Common myeloid progenitor, CD34-positive (primary cell): Measurements from ENCODE around the gene RBP3.

Experiments used
- CTCF ChIA-PET: fragments of 350-600 bp; sonication (Branson Sonifier 250); formaldehyde crosslinking; loops from one replicate; lab custom pipeline; 2021; ENCODE audit warnings: antibody characterized with exemption; lab: Charles Lee
- POLR2A ChIA-PET: fragments of 350-600 bp; sonication (Branson Sonifier 250); formaldehyde crosslinking; loops from one replicate; lab custom pipeline; 2021; ENCODE audit warnings: antibody characterized with exemption; lab: Charles Lee
- DNase-seq, 3 donors: peaks; one replicate each; pipeline versions ENCODE4 v3.0.0 to v3.0.0-alpha.2; 2013
- H3K27ac ChIP-seq, 2 experiments: 1 replicate in 1 of 2; 2 replicates in 1 of 2; pipeline ENCODE4 v1.7.0; 2013; ENCODE audit warnings: inconsistent platforms in 2 of 2, low read length in 2 of 2, mild to moderate bottlenecking in 2 of 2, low read depth in 1 of 2, moderate library complexity in 1 of 2; ENCODE audit not compliant: severe bottlenecking in 2 of 2, insufficient read depth in 1 of 2, poor library complexity in 1 of 2
- H3K27me3 ChIP-seq, 5 experiments: replicated peaks in 2 of 5; 1 replicate in 3 of 5; 2 replicates in 2 of 5; pipeline versions ENCODE4 v1.6.1 to v1.7.0; 2013; ENCODE audit warnings: low read length in 4 of 5, mild to moderate bottlenecking in 2 of 5, moderate library complexity in 2 of 5, inconsistent platforms in 1 of 5; ENCODE audit not compliant: insufficient read depth in 5 of 5, control insufficient read depth in 4 of 5
- H3K36me3 ChIP-seq, 4 experiments: 1 replicate in 2 of 4; 2 replicates in 2 of 4; pipeline versions ENCODE4 v1.6.1 to v1.7.0; 2013; ENCODE audit warnings: low read length in 3 of 4, control low read depth in 1 of 4, mild to moderate bottlenecking in 1 of 4; ENCODE audit not compliant: control insufficient read depth in 4 of 4, insufficient read depth in 4 of 4
- H3K4me1 ChIP-seq, 4 experiments: 1 replicate in 3 of 4; 2 replicates in 1 of 4; pipeline versions ENCODE4 v1.6.1 to v1.7.1; 2013; ENCODE audit warnings: low read length in 3 of 4, mild to moderate bottlenecking in 3 of 4, control low read depth in 1 of 4, inconsistent platforms in 1 of 4, moderate library complexity in 1 of 4; ENCODE audit not compliant: control insufficient read depth in 4 of 4, insufficient read depth in 4 of 4; ENCODE audit errors: control extremely low read depth in 1 of 4
- H3K4me3 ChIP-seq, 7 experiments: 1 replicate in 4 of 7; 2 replicates in 3 of 7; pipeline versions ENCODE4 v1.5.1 to v1.7.0; 2013; ENCODE audit warnings: mild to moderate bottlenecking in 7 of 7, low read length in 6 of 7, moderate library complexity in 6 of 7, inconsistent platforms in 2 of 7, low read depth in 2 of 7, control low read depth in 1 of 7; ENCODE audit not compliant: insufficient read depth in 4 of 7, control insufficient read depth in 1 of 7; ENCODE audit errors: extremely low read depth in 1 of 7
- H3K9me3 ChIP-seq, 5 experiments: 1 replicate in 4 of 5; 2 replicates in 1 of 5; pipeline versions ENCODE4 v1.6.1 to v1.7.1; 2013; ENCODE audit warnings: low read length in 4 of 5, mild to moderate bottlenecking in 2 of 5, inconsistent platforms in 1 of 5, low read depth in 1 of 5, moderate library complexity in 1 of 5; ENCODE audit not compliant: control insufficient read depth in 4 of 5, insufficient read depth in 2 of 5; ENCODE audit errors: control extremely low read depth in 1 of 5
- WGBS: methylation state at CpG from one replicate; pipeline ENCODE4 v1.1.5; 2013; ENCODE audit not compliant: insufficient coverage; 5-methylcytosine and 5-hydroxymethylcytosine counted together

The RBP3 gene

GRCh38 chr10:47403446-47404318 is 55.5 kb downstream of the RBP3 start:
- DNase-seq, result no peak
- Histone ChIP-seq H3K4me3 (no peak overlapping the region), H3K9me3 (peaks cover 0 to under 1% (median 0%) of the 10 kb centered on the region in 5 experiments), H3K36me3 (no peaks in the 10 kb centered on the region), H3K27ac (no peak overlapping the region), H3K27me3 (peaks cover 0 to 2% (median 0%) of the 10 kb centered on the region in 5 experiments), H3K4me1 (no peaks in the 10 kb centered on the region)
- 96% methylated on average over 3 of the region's 6 CpGs for WGBS
- CTCF ChIA-PET, result no interaction called here
- POLR2A ChIA-PET, result no interaction called here

GRCh38 chr10:47404446-47404845 is 56.3 kb downstream of the RBP3 start:
- Histone ChIP-seq H3K27me3 (peaks cover 0 to 2% (median 0%) of the 10 kb centered on the region in 5 experiments), H3K9me3 (no peaks in the 10 kb centered on the region), H3K27ac (no peak overlapping the region), H3K4me1 (no peaks in the 10 kb centered on the region), H3K36me3 (no peaks in the 10 kb centered on the region), H3K4me3 (no peak overlapping the region)
- DNase-seq, result no peak
- POLR2A ChIA-PET, result no interaction called here
- 91% methylated on average over 4 of the region's 6 CpGs for WGBS
- CTCF ChIA-PET, result interaction anchor here (1.5 kb wide), 1 partner anchor 40 kb away, joined by 4 read pairs; no protein-coding TSS in a partner anchor

DNA sequence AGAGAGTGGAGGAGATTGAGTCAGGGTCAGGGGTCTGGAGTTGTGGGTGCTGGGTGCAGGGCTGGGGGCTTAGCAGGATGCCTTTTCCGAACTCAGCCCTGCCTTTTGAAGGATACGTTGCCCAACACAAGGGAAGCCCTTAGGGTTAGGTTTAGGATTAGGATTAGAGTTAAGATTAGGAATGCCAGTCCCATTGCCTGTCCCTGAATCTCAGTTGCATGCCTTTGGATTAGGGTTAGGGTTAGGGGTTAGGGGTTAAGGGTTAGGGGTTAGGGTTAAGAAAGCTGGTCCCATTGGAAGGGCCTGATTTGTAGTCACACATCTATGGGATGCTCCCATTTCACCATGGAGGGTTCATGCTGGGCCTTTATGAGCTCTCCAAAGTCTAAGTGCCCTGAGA is 56.8 kb downstream of the RBP3 start:
- Histone ChIP-seq H3K4me1 (no peaks in the 10 kb centered on the region), H3K27me3 (peaks cover 0 to 2% (median 0%) of the 10 kb centered on the region in 5 experiments), H3K9me3 (no peaks in the 10 kb centered on the region), H3K27ac (no peak overlapping the region), H3K36me3 (no peaks in the 10 kb centered on the region), H3K4me3 (no peak overlapping the region)
- no peak for DNase-seq
- CTCF ChIA-PET, result interaction anchor here (0.8 to 1.5 kb wide), 3 partner anchors 37 to 46 kb away, joined by 3 to 4 read pairs (median 3); no protein-coding TSS in a partner anchor
- POLR2A ChIA-PET, result no interaction called here
- no CpG with 5 or more reads among the region's 2 CpGs for WGBS

DNA sequence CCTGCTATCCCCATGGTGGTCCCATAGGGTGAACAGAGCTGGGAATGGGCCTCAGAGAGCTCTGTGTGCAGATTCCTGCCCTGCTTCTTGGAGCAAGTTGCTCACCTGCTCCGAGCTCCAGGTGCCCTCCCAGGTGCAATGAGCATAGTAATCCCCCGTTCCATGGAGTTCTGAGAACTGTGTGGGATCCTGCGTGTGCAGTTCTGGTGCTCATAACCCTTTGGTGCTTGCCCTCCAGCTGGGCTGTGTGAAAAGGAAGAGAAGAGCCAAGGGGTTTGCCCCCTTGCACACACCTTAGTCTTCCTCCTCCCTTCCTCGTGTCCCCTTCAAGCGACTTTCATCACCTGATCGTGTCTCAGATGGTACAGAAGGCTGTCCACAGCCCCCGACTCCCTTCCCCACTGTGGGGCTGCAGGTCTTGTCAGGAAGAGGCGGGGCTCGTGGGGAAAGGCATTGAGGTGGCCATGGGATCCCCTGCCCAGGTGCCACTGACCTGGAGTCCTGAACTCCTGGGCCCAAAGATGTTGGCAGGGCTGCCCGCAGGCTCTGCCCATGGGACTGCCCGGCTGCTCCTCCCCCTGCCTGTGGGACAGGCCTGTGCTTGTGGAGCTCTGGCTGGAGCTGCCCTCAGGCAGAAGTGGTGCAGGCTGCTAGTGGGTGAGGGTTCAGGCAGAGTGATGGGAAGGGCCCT is 57.8 kb downstream of the RBP3 start:
- CTCF ChIA-PET, result interaction anchor here (0.8 to 1.5 kb wide), 3 partner anchors 36 to 47 kb away, joined by 3 to 4 read pairs (median 3); no protein-coding TSS in a partner anchor

GRCh38 chr10:47406548-47406869 is 58.3 kb downstream of the RBP3 start:
- CTCF ChIA-PET, result no interaction called here
- no peaks in the 10 kb centered on the region for H3K4me1 ChIP-seq

More for the DNA sequence above, 57.8 kb downstream of the RBP3 start:
- no peak for DNase-seq
- H3K36me3 ChIP-seq, result no peaks in the 10 kb centered on the region
- POLR2A ChIA-PET, result no interaction called here
- H3K4me1 ChIP-seq, result no peaks in the 10 kb centered on the region
- WGBS, result 95% methylated on average over 7 of the region's 11 CpGs
- no peak overlapping the region for H3K27ac ChIP-seq
- no peak overlapping the region for H3K4me3 ChIP-seq
- H3K27me3 ChIP-seq, result no peaks in the 10 kb centered on the region
- no peaks in the 10 kb centered on the region for H3K9me3 ChIP-seq

GRCh38 chr10:47406870-47407691 is 58.9 kb downstream of the RBP3 start:
- Histone ChIP-seq H3K4me3 (no peak overlapping the region), H3K36me3 (no peaks in the 10 kb centered on the region), H3K4me1 (no peaks in the 10 kb centered on the region), H3K9me3 (no peaks in the 10 kb centered on the region), H3K27ac (no peak overlapping the region), H3K27me3 (no peaks in the 10 kb centered on the region)
- POLR2A ChIA-PET, result no interaction called here
- DNase-seq, result no peak
- CTCF ChIA-PET, result no interaction called here
- WGBS, result 94% methylated on average over 9 of the region's 9 CpGs

More at GRCh38 chr10:47406548-47406869, 58.3 kb downstream of the RBP3 start:
- Histone ChIP-seq H3K36me3 (no peaks in the 10 kb centered on the region), H3K27ac (no peak overlapping the region), H3K27me3 (no peaks in the 10 kb centered on the region), H3K4me3 (no peak overlapping the region), H3K9me3 (no peaks in the 10 kb centered on the region)
- POLR2A ChIA-PET, result no interaction called here
- no peak for DNase-seq
- 100% methylated on average over 4 of the region's 4 CpGs for WGBS
